ENCODE results near the gene LRMDA. TPM values are rescaled to one million over a fixed set of nuclear protein-coding genes. Genes with fewer than 3 reads are reported as not detected.

LRMDA gene
- total RNA-seq, 1 donor from 2014 or later, result 18.7 TPM

DNA sequence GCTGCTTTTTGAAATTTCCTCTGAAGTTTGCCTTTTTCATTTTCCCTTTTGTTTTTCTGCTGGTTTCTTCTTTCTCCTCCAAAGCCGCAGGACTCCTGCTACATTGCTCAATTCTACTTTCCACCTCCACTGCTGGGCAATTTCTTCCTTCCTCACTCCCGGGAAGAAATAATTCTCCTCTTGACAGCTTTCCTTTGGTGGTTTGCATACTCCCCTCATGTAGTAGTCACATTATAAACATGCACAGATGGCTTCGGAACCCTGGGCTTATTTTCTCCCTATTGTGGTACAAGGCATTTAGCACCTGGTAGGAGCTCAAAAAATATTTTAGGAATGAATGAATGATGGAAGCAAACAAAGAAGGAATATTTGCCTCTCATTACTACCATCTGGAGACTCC lies 977.2 kb downstream of the LRMDA start:
- Histone ChIP-seq H3K36me3 (ENCODE audit: control insufficient read depth, insufficient read depth, low read length) (no peaks in the 10 kb centered on the region), H3K4me3 (ENCODE audit: low read depth, low read length) (no peak overlapping the region), H3K27me3 (ENCODE audit: control insufficient read depth, insufficient read depth, low read length) (no peaks in the 10 kb centered on the region)
- no peak for DNase-seq (ENCODE audit: low read depth)
- TF ChIP-seq, protein P1, sequence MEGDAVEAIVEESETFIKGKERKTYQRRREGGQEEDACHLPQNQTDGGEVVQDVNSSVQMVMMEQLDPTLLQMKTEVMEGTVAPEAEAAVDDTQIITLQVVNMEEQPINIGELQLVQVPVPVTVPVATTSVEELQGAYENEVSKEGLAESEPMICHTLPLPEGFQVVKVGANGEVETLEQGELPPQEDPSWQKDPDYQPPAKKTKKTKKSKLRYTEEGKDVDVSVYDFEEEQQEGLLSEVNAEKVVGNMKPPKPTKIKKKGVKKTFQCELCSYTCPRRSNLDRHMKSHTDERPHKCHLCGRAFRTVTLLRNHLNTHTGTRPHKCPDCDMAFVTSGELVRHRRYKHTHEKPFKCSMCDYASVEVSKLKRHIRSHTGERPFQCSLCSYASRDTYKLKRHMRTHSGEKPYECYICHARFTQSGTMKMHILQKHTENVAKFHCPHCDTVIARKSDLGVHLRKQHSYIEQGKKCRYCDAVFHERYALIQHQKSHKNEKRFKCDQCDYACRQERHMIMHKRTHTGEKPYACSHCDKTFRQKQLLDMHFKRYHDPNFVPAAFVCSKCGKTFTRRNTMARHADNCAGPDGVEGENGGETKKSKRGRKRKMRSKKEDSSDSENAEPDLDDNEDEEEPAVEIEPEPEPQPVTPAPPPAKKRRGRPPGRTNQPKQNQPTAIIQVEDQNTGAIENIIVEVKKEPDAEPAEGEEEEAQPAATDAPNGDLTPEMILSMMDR (IDR thresholded peaks at IDR 0.05; ENCODE audit: insufficient read depth, low read length, poor library complexity, severe bottlenecking), result no peak

DNA sequence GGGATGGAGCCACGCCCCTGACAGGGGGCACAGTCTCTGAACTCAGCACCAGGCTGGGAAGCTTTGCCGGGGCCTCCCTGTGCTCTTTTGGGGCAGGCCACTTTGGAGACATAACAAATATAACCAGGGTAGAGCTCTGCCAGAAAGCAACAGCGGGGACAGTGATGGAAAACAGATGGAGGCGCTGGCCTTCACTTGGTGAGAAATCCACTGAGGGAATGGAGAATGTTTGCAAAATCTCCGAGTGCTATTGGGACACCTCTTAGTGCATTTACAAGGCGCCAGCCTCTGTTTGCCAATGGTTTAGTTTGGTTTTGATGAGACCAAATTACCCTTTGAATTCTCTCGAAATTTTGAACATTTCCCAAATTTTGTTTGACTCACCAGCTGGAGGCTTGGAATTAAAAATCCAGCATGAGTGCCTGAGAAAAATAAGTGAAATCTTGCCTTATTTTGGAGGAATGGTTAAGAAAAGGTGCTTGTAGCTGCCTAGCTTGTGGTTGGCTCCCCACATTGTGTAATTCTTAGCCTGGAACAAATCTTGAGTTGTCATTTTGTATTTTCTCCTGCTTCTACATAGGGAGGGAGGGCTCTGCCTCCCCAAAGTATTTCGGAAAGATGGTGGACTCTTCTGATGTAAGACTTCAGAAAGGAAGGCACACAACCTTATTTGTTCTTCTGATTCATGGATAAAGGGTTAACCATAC lies 980.5 kb downstream of the LRMDA start:
- no peaks in the 10 kb centered on the region for H3K27me3 ChIP-seq (ENCODE audit: control insufficient read depth, insufficient read depth, low read length)
- no peaks in the 10 kb centered on the region for H3K36me3 ChIP-seq (ENCODE audit: control insufficient read depth, insufficient read depth, low read length)
- TF ChIP-seq, protein P1 (IDR thresholded peaks at IDR 0.05; ENCODE audit: insufficient read depth, low read length, poor library complexity, severe bottlenecking), result no peak
- no peak overlapping the region for H3K4me3 ChIP-seq (ENCODE audit: low read depth, low read length)
- no peak for DNase-seq (ENCODE audit: low read depth)

DNA sequence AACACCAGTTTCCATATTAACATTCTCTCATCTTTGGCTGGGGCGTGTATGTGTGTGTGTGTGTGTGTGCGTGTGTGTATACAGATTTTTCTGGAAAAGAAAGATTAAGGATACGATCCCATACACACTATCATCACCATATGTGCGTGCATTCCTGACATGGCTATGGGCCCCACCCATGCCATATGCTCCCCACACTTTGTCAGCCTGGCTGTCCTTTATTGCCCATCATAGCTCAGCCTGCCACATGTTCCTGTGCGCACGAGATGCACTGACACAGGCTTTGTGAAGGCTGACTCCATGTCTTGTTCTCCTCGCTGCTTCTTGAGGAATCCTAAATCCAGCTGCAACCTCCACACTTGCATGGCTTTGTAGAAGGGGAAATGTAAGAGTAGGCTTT lies 984.1 kb downstream of the LRMDA start:
- H3K27me3 ChIP-seq (ENCODE audit: control insufficient read depth, insufficient read depth, low read length), result no peaks in the 10 kb centered on the region
- no peak overlapping the region for H3K4me3 ChIP-seq (ENCODE audit: low read depth, low read length)
- no peak for DNase-seq (ENCODE audit: low read depth)
- no peaks in the 10 kb centered on the region for H3K36me3 ChIP-seq (ENCODE audit: control insufficient read depth, insufficient read depth, low read length)
- TF ChIP-seq, protein P1 (IDR thresholded peaks at IDR 0.05; ENCODE audit: insufficient read depth, low read length, poor library complexity, severe bottlenecking), result no peak

DNA sequence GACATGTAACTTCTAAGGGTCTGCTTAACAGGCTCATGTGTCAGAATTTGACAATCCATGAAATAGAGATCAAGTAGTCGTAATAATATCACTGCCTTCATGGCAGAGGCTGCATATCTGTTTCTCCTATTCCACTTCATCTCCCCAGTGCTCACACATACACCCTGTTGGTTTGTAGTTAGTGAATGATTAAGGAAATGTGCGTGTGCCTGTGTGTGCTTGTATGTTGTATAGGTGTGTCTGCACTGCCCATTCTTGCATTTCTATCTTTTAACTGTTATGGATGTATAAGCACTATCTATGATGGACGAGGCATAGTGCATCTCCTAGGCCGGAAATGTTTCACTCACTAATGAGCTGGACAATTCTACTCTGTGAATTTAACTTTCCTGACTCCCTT lies 985.2 kb downstream of the LRMDA start:
- Histone ChIP-seq H3K36me3 (ENCODE audit: control insufficient read depth, insufficient read depth, low read length) (no peaks in the 10 kb centered on the region), H3K4me3 (ENCODE audit: low read depth, low read length) (no peak overlapping the region), H3K27me3 (ENCODE audit: control insufficient read depth, insufficient read depth, low read length) (no peaks in the 10 kb centered on the region)
- TF ChIP-seq, protein P1 (IDR thresholded peaks at IDR 0.05; ENCODE audit: insufficient read depth, low read length, poor library complexity, severe bottlenecking), result no peak
- no peak for DNase-seq (ENCODE audit: low read depth)

DNA sequence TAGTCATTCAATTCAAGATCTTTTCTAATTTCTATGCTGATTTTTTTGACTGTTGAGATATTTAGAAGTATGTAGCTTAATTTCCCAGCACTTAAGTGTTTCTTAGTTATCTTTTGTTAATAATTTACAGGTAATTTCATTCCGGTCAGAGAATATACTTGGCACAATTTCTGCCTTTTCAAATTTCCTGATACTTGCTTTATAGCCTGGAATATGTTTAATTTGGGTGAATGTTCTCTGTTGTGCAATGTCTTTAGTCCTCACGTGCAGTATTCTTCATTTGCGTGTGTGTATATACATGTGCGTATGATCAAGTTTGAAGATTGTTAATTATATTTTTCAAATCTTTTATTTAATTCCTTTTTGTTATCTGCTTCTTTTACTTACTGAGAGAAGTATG lies 989.3 kb downstream of the LRMDA start:
- H3K27me3 ChIP-seq (ENCODE audit: control insufficient read depth, insufficient read depth, low read length), result no peaks in the 10 kb centered on the region
- H3K4me3 ChIP-seq (ENCODE audit: low read depth, low read length), result no peak overlapping the region
- no peaks in the 10 kb centered on the region for H3K36me3 ChIP-seq (ENCODE audit: control insufficient read depth, insufficient read depth, low read length)
- no peak for DNase-seq (ENCODE audit: low read depth)
- TF ChIP-seq, protein P1 (IDR thresholded peaks at IDR 0.05; ENCODE audit: insufficient read depth, low read length, poor library complexity, severe bottlenecking), result no peak

DNA sequence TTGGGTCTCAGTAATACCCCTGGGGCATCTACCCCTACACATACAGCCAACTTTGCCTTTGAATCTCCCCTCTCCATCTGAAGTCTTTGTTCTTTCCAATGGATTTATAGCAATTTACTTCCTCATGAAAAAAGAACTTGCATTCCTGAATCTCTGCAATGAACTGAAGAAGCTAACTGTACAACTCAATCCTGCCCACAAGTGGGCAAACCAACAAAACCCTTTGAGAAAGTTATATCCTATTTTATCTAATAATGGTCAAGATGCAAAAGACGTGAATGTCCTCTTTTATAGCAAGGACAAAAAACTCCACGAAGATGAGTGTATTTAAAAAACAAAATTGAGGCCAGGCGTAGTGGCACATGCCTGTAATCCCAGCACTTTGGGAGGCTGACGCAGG lies 991.3 kb downstream of the LRMDA start:
- TF ChIP-seq, protein P1 (IDR thresholded peaks at IDR 0.05; ENCODE audit: insufficient read depth, low read length, poor library complexity, severe bottlenecking), result no peak
- DNase-seq (ENCODE audit: low read depth), result no peak
- Histone ChIP-seq H3K27me3 (ENCODE audit: control insufficient read depth, insufficient read depth, low read length) (no peaks in the 10 kb centered on the region), H3K36me3 (ENCODE audit: control insufficient read depth, insufficient read depth, low read length) (no peaks in the 10 kb centered on the region), H3K4me3 (ENCODE audit: low read depth, low read length) (no peak overlapping the region)
